Right lung (tissue), 5 donors: ENCODE results near the gene RRN3. TPM values are rescaled to one million over a fixed set of nuclear protein-coding genes. Genes with fewer than 3 reads are reported as not detected.
"Not testable (repeated sequence)": the region's sequence is repeated elsewhere in the genome, so short reads cannot be mapped to it uniquely, and the experiment has no call there.

Experiments
- DNase-seq, 2 donors: peaks; one replicate each; pipeline ENCODE4 v3.0.0-alpha.2; 2013
- polyA plus RNA-seq, 5 donors: library from polyadenylated mRNA; unstranded; fragments of 120-200 nt; gene quantifications; one replicate each; pipeline versions ENCODE4 v1.2.1 to v1.2.3, GENCODE V29; 2013; ENCODE audit warnings: inconsistent platforms in 1 of 5, low replicate concordance in 1 of 5; ENCODE audit not compliant: insufficient read length in 5 of 5, insufficient read depth in 1 of 5

The RRN3 gene
- polyA plus RNA-seq, 5 donors, result 38.7 to 53.2 (median 52.4) TPM

DNA sequence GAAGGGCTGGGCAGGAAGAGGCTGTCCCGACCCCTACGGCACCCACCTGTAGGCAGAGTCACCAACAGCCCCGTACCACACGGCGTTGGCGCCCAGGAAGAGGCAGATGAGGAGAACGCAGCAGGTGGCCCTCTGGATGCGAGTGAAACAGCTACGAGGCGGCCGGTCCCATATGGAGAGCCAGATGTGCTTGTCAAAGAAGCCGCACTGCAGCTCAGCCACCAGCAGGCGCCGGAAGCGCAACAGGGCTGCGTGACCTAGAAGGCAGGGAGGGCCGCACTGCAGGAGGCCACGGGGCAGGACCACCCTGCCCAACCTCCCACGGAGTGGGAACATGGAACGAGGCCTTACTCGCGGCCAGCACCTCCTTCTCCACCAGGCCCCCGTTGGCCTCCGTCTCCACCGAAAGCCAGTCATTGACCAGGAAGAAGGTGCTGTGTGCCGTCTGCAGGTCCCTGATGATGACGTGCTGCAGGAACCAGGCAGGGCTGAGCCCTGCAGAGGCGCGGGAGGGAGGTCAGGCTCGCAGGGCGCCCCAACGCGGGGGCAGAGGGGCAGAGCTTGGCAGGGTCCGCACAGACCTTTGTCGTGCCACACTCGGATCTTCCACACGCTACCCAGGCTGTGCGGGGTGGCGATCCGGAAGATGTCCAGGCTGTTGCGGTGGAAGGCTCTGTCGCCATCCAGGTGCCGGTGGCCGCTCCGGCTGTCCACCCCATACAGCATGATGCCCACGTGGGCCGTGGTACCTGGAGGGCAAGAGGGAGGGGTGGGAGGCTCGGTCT lies 33.8 kb upstream of the RRN3 start:
- DNase-seq, result not testable (repeated sequence)

- DNase-seq, result not testable (repeated sequence)
Measured at GRCh38 chr16:15100372-15100987, 6.4 kb upstream of the RRN3 start.

- not testable (repeated sequence) for DNase-seq
Measured at GRCh38 chr16:15099366-15099909, 5.4 kb upstream of the RRN3 start.

GRCh38 chr16:15096583-15096972 lies 2.5 kb upstream of the RRN3 start:
- DNase-seq, result not testable (repeated sequence)

DNA sequence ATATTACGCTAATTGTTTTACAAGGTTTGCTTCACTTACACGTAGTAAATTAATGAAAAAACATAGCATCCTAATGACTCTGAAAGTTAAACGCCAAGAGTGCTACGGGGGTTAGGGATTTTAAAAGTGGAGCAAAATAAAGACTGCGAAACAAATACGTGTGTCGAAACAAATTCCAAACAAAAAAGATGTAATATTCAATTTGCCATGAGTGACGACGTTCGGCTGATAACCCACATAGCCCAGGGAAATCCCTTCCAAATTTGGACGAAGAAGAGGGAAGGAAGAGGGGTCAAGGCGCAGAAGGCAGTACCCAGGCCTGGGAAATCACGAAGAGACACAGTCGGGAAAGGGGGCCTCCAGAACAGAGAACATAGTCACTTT lies 509 bp downstream of the RRN3 start:
- not testable (repeated sequence) for DNase-seq

DNA sequence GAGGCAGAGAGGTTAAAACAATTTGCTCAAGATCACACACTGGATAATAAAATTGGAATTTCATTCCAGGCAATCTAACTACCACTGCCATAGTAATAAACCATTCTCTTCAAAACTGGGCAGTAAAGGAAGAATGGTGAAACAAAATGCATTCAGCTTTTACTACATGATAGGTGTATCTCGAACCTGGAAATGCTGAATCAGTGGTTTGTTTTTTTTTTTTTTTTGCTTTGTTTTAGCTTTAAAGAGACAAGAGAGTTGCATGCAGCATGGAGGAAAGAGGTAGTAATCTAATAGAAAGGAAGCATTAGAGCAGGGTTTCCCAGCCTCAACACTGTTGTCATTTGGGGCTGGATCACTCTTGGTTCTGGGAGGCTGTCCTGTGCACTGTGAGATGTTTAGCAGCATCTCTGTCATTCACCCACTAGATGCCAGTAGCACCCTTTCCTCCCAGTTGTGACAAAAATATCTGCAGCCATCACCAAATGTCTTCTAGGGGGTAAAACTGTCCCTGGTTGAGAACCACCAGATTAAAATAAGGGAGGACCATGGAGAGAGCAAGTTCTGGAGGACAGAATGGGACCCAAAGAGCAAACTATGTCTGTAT lies 3.3 kb downstream of the RRN3 start:
- DNase-seq, result not testable (repeated sequence)

GRCh38 chr16:15082788-15083187 lies 11.3 kb downstream of the RRN3 start:
- DNase-seq, result not testable (repeated sequence)

GRCh38 chr16:15080883-15081282 lies 13.2 kb downstream of the RRN3 start:
- not testable (repeated sequence) for DNase-seq

GRCh38 chr16:15076161-15076560 lies 17.9 kb downstream of the RRN3 start:
- not testable (repeated sequence) for DNase-seq

- DNase-seq, result no peak
Measured at GRCh38 chr16:15073101-15073500, 21.0 kb downstream of the RRN3 start.

GRCh38 chr16:15071916-15072769 lies 21.9 kb downstream of the RRN3 start:
- DNase-seq, result not testable (repeated sequence)

DNA sequence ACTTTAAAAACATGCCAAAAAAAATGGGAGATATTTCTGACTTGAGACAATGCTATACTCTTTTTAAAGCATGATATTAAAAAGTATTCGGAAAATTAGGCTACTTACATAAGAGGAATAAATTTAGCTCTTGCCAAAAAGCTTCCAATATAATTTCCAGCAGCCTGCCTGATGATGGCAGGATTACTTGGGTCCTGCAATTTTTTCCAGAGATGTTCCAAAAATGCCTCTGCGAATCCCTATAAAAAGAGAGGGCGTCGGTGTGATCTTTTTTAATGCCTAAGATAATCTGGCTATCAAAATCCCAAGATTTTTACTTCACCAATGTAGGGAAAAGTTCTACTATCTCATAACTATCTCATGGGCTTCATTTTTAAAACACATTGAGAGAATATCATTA lies 23.1 kb downstream of the RRN3 start:
- not testable (repeated sequence) for DNase-seq

DNA sequence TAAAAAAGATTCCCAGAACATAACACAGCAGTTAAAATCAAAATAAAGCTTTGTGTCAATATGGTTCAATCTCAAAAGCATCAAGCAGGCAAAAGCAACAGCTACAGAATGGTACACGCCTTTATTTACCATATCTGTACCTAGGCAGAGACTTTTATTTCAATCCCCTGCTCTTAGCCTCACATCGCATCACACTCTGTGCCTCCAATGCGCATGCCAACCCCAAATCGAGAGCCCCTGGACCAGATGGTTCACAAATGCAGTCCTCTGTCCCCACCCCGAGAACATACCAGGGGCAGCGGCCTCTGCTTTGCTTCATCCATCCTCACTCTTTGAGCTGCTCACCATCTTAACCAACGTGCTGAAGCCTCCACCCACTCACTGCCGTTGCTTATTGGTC lies 27.4 kb downstream of the RRN3 start:
- not testable (repeated sequence) for DNase-seq

- DNase-seq, result not testable (repeated sequence)
Measured at GRCh38 chr16:15065961-15066360, 28.1 kb downstream of the RRN3 start.

DNA sequence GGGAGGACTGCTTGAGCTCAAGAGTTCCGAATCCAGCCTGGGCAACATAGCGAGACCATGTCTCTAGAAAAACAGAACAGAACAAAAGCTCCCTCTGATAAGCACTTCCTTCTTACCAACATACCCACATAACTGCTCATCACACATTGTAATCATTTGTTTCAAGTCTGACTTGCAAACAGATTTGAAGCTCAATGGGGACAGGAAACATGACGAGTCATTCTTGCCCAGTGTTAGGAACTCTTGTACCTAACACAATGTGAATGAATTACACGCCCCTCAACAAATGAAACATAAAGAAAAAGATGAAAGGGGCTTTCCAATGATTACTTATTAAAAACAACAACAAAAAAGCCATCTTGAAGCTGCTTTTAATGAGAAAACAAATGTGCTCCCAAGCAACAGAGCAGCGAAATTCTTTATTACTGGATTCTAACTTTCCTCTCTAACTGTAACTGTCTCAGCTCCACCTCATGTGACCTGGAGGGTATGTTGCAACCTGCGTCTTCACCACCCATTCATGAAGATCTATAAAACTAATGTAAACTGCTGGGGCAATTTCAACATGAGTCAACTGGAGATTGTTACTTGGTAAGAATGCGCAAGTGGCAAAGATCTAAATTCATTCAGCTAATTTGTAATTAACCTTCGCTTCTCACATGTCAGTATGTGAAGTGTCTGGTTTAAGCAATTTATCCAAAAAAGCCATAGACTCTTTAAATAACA lies 31.8 kb downstream of the RRN3 start:
- DNase-seq, result not testable (repeated sequence)

DNA sequence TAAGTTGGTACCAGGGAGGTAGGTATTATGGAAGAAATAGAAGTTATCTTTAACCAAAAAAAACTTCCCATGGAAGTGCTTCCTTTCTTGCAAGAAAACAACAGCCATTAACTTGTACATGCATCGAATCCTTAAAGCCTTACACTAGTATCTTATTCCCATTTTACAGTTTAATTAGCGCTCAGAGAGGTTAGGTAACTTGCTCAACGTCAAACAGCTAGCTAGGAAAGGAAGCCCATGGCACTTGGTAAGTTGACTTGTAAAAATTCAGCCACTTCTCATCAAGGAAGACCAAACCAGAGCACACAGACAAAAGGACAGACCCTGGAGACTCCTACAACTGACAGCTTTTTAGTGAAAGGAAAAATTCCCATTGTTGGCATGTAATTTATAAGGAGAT lies 34.7 kb downstream of the RRN3 start:
- DNase-seq, result no peak

DNA sequence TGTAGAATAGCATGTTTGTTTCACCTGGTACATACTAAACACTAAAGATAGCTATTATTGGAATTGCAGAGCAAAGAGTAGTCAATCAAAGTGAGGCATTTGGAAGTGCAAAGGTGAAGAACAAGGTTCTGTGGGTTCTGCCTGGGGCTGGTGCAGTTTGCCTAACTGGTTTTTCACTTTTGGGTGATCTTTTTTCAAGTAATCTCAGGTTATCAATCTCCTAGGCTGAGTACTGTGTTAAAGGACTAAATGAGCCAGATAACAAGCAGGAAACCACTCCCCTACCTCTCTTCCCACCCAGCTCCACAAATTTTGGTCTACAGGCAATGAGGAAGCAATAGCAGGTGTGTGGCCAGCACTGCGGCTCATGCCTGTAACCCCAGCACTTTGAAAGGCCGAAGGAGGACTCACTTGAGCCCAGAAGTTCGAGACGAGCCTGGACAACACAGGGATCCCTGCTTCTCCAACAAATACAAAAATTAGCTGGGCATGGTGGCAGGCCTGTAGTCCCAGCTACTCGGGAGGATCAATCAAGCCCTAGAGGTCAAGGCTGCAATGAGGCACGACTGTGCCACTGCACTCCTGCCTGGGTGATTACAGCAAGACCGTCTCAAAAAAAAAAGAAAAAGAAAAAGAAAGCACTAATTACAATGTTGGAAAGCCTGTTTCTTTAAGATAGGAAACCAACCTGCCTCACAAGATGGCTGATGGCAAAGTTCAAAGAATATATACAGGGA lies 36.2 kb downstream of the RRN3 start:
- DNase-seq, result no peak

DNA sequence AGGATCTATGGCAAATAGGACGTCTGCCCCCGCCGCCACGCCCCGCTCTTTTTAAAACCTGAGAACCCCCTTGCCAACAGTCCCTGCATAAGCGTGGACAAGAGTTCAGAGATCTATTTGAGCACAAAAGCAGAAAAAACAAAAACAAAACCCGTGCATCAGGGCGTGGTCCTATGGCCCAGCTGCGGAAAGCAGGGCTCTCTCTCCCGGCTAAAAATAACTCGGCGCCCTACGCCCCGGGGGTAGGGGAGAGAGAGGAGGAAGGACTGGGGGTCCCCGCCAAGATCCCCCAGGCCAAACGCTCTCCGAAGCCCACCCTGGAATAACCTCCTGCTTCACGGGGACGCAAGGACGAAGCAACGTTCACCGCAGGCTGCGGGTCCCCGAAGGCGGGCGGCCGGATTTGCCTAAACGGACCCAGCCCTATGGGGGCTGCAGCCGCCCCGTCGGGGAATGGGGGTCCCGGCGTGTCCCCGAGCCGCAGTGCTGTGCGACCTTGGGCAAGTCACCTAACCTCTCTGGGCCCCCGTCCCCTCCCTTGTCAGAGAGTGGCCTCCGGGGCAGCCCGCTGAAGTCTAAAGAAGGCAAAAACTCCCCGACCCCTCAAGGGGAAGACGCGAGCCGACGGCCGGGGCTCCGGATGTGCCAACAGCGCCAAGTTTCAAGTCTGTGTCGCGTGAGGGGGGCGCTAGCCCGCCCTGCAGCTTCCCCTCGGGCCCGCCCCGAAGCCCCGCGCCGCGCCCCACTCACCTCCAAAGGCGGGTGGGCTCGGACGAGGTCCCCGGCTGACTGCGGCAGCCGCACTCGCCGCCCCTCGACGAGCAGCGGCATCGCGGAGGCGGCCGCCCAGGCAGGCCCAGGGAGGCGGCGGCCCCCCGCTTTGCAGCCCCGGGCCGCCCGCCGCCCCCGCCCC lies 38.7 kb downstream of the RRN3 start:
- no peak for DNase-seq
